Fibroblast of mammary gland (primary cell): ENCODE results near the gene TRAPPC10.
A peak's percentile ranks its signal among the peaks of the same experiment; 100 is the strongest.

Experiments
- DNase-seq: peaks from one replicate; pipeline ENCODE4 v3.0.0-alpha.2; 2010; ENCODE audit warnings: low read depth
- H3K4me3 ChIP-seq: 2 replicates; pipeline ENCODE4 v1.5.1; 2011; ENCODE audit warnings: low read depth, mild to moderate bottlenecking, low read length, moderate library complexity; ENCODE audit not compliant: control insufficient read depth
- TF ChIP-seq, protein P1 (sequence below): conservative IDR thresholded peaks from 2 replicates; pipeline ENCODE4 v1.5.1; 2011; ENCODE audit warnings: low read depth, low read length, inconsistent platforms; ENCODE audit not compliant: control insufficient read depth, insufficient read depth

The TRAPPC10 gene

DNA sequence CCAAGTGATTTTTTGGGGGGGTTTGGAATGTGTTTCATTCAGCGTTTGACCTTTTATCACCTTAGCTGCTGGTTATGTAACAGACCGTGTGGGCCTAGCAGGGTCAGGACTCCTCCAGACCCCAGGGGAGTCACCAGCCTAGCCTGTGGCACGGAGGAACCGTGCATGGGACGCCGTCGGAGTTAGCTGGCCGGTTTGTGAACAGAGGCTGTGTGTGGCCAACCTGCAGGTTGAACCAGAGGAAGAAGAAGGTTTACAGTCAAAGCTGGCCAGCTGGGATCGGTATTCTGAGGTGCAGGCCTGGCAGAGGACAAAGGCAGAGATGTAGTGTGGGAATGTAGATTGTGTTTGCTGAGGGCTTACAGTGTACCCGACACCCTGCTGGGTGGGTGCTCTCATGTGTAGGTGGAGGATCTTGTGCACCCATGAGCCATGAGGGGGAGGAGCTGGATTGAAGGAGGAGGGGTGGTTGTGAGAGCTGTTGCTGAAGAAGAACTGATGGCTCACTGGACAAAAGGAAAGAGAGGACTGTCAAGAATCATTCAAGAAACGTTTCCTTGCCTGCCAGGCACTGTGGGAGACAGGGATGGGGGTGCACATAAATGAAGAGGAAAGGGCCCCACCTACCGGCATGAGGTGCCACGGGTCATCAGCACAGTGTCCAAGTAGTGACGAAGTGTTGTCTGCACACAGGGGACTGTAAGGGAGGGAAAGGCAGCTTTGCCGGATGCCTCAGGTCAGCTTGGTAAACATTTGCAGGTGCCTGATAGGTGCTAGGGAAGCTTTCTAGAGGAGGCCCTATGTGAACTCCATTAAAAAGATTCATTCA, 55.1 kb downstream of the TRAPPC10 start:
- TF ChIP-seq, protein P1, sequence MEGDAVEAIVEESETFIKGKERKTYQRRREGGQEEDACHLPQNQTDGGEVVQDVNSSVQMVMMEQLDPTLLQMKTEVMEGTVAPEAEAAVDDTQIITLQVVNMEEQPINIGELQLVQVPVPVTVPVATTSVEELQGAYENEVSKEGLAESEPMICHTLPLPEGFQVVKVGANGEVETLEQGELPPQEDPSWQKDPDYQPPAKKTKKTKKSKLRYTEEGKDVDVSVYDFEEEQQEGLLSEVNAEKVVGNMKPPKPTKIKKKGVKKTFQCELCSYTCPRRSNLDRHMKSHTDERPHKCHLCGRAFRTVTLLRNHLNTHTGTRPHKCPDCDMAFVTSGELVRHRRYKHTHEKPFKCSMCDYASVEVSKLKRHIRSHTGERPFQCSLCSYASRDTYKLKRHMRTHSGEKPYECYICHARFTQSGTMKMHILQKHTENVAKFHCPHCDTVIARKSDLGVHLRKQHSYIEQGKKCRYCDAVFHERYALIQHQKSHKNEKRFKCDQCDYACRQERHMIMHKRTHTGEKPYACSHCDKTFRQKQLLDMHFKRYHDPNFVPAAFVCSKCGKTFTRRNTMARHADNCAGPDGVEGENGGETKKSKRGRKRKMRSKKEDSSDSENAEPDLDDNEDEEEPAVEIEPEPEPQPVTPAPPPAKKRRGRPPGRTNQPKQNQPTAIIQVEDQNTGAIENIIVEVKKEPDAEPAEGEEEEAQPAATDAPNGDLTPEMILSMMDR: peak; percentile 19
- peak; percentile 29 for DNase-seq
- no peak overlapping the region for H3K4me3 ChIP-seq

DNA sequence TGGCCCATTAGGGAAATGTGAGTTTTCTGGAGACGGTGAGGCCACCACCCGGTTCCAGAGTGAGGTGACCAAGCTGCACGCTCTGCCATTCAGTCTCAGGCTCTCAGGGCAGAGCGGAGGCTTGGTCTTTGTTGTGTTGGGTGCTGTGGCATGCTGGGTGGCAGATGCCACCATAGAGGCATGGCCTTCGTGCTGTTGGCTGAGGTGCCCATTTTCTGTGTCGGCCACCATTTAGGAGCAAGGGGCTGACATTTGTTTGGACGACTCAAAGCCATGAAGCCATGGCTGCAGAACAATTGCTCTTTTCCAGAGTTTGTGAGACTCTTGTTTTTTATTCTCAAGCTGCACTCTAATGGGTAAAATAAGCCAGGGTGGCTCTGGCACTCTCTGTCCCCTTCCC, 58.3 kb downstream of the TRAPPC10 start:
- no peak for DNase-seq
- no peak overlapping the region for H3K4me3 ChIP-seq
- TF ChIP-seq, protein P1: no peak

DNA sequence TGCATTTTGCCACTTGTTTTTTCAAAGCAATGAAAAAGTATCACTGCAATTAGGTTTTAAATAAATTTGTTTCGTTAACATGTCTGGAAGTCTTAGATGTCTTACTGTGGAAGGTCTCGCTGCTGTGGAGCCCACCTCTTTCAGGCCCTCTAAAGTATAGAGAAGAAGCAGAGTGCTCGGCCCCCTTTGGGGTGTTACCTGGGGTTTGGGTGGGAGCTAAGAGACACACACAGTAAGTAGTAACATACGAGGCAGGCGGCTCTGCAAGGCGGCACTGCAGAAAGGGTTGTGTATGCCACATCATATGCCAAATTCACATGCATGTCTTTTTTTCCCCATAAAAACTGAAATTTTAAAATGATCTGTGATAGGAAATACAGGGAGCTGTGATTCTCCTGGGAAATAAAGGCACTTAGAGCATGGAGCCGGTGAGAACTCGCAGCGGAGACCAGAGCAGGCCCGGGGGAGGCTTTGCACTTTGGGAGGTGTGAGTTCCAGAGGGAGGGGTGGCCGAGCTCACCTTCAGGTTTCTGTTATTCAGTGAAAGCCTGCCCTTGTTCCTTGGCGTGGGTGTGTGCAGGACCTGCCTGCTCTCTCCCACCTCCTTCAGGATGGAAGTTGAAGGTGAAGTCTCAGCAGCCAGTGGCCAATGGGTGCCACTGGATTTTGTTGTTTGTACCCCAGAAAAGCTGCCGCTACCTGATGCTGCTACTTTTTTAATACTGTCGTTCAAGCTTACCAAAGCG, 59.4 kb downstream of the TRAPPC10 start:
- no peak for DNase-seq
- H3K4me3 ChIP-seq: no peak overlapping the region
- TF ChIP-seq, protein P1: no peak

DNA sequence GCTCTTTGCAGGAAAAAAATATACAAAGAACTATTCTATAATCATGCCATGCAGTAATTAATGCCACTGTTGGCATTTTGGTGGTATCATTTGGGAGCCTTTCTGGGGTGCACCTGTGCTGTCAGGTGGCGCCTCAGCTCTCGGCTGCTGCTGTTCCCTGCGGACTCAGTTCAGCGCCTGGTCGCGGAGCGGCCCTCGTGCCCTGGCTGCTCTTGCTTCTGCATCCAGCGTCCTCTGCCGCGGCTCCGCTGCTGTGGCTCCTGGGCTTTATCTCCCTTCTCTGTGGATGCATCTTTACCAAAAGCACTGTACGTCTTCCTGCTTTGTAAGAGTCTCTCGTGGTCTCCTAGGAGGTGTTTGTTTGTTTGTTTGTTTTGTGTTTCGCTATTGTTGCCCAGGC, 60.0 kb downstream of the TRAPPC10 start:
- TF ChIP-seq, protein P1: no peak
- DNase-seq: no peak

DNA sequence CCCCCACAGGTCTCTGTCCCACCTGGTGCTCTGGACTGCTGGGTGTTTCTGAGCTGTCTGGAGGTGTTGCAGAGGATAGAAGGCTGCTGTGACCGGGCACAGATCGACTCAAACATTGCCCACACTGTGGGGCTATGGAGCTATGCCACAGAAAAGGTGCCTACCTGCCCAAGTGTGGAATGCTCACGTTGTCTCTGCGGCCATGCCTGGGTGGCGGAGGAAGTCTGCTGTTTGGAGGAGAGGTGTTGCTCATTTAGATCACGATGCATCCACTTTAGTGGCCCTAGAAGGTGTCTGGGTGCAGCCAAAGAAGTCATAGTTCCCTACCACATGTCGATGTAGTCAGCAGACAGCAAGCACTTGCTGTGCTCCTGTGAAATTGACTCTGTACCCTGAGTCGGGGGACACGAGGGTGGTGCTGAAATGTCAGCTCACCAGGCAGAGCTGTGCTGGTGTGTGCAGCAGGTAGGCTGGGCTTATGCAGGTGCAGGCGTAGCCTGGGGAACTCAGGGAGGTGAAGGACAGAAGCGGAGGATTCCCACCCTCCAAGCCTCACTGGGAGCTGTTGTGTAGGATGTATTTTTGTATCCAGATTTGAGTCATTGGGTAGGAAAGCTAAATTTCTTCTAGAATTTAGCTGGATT, 62.3 kb downstream of the TRAPPC10 start:
- TF ChIP-seq, protein P1: no peak
- H3K4me3 ChIP-seq: no peak overlapping the region
- no peak for DNase-seq

More for the DNA sequence above, 60.0 kb downstream of the TRAPPC10 start:
- no peak overlapping the region for H3K4me3 ChIP-seq

DNA sequence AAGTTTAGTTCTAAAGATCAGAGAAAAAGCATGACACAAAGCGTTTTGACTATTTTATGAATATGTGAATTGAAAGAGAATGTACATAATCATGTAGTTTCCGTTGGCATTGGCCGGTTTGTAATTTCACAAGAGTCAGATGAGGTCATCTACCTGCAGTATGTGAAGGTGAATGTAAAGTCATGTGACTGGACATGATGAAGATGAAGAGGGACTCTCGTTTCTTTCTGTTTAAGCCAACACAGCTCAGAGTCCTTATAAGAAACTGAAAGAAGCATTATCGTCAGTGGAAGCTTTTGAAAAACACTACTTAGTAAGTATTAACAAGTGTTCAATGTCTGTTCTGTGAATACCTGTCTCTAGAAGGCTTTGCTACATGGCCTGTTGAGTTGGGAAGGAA, 64.2 kb downstream of the TRAPPC10 start:
- no peak overlapping the region for H3K4me3 ChIP-seq
- DNase-seq: no peak
- TF ChIP-seq, protein P1: no peak
